Upper lobe of left lung (tissue), 4 donors: ENCODE data around the gene PHF20.

ENCODE experiments used
- CTCF ChIP-seq, 6 experiments: fragments of 450-650 bp in 4 of 6; fragments of 200-600 bp in 2 of 6; sonication (generic) in 2 of 6; IDR thresholded peaks; one replicate each; pipeline ENCODE4 v1.5.1; 2016 to 2019; ENCODE audit warnings: antibody characterized with exemption in 6 of 6
- EP300 ChIP-seq, 4 donors: sonication (generic); formaldehyde crosslinking; IDR thresholded peaks; one replicate each; pipeline ENCODE4 v1.5.1; 2017; ENCODE audit warnings: antibody characterized with exemption in 4 of 4, control low read depth in 2 of 4
- POLR2A ChIP-seq, 4 donors: fragments of 450-650 bp; IDR thresholded peaks; one replicate each; pipeline ENCODE4 v1.5.1; 2016 to 2017; ENCODE audit warnings: antibody characterized with exemption in 4 of 4, mild to moderate bottlenecking in 2 of 4
- POLR2AphosphoS5 ChIP-seq, 2 donors: sonication (generic); formaldehyde crosslinking; IDR thresholded peaks; one replicate each; pipeline ENCODE4 v1.5.1; 2017; ENCODE audit warnings: antibody characterized with exemption in 2 of 2

GRCh38 chr20:35866418-35867202 is 94.8 kb downstream of the PHF20 start:
- TF ChIP-seq POLR2A (IDR thresholded peaks at IDR 0.05) (no peak), CTCF (IDR thresholded peaks at IDR 0.05) (no peak), EP300 (IDR thresholded peaks at IDR 0.05) (no peak), POLR2AphosphoS5 (IDR thresholded peaks at IDR 0.05) (no peak)
